GM18867 (cell line): Measurements from ENCODE around the gene LNX1.

Experiments
- ATAC-seq: cut with Tn5 transposase; IDR thresholded peaks from one replicate; pipeline ENCODE4 v1.9.1; 2021; ENCODE audit warnings: mild to moderate bottlenecking, moderate library complexity; ENCODE audit not compliant: unreplicated experiment

LNX1 gene

GRCh38 chr4:53601251-53601764 lies 10.0 kb upstream of the LNX1 start:
- peak; percentile 65 for ATAC-seq

GRCh38 chr4:53599632-53600031 lies 8.3 kb upstream of the LNX1 start:
- peak; percentile 82 for ATAC-seq

- ATAC-seq = no peak
Measured at GRCh38 chr4:53598901-53599300, 7.6 kb upstream of the LNX1 start.

- no peak for ATAC-seq
Measured at GRCh38 chr4:53598483-53598882, 7.2 kb upstream of the LNX1 start.

GRCh38 chr4:53596901-53597300 lies 5.6 kb upstream of the LNX1 start:
- ATAC-seq = no peak

- no peak for ATAC-seq
Measured at GRCh38 chr4:53595834-53596233, 4.5 kb upstream of the LNX1 start.

- ATAC-seq = no peak
Measured at GRCh38 chr4:53595204-53595603, 3.9 kb upstream of the LNX1 start.

- no peak for ATAC-seq
Measured at GRCh38 chr4:53593765-53594164, 2.5 kb upstream of the LNX1 start.

- no peak for ATAC-seq
Measured at GRCh38 chr4:53592686-53593501, 1.6 kb upstream of the LNX1 start.

- ATAC-seq = no peak
Measured at GRCh38 chr4:53592122-53592521, 836 bp upstream of the LNX1 start.

- no peak for ATAC-seq
Measured at GRCh38 chr4:53590187-53590586, 1.1 kb downstream of the LNX1 start.

- no peak for ATAC-seq
Measured at GRCh38 chr4:53589511-53589910, 1.8 kb downstream of the LNX1 start.

GRCh38 chr4:53587135-53587534 lies 4.2 kb downstream of the LNX1 start:
- ATAC-seq = no peak

GRCh38 chr4:53586121-53586816 lies 5.0 kb downstream of the LNX1 start:
- no peak for ATAC-seq

- ATAC-seq = no peak
Measured at GRCh38 chr4:53584658-53585057, 6.6 kb downstream of the LNX1 start.

GRCh38 chr4:53583513-53583912 lies 7.8 kb downstream of the LNX1 start:
- no peak for ATAC-seq

GRCh38 chr4:53582194-53582593 lies 9.1 kb downstream of the LNX1 start:
- no peak for ATAC-seq

GRCh38 chr4:53580274-53580673 lies 11.0 kb downstream of the LNX1 start:
- ATAC-seq = no peak

- ATAC-seq = no peak
Measured at GRCh38 chr4:53579826-53580225, 11.5 kb downstream of the LNX1 start.

- ATAC-seq = no peak
Measured at GRCh38 chr4:53576676-53577372, 14.5 kb downstream of the LNX1 start.

GRCh38 chr4:53576071-53576617 lies 15.1 kb downstream of the LNX1 start:
- no peak for ATAC-seq
